GM12891 (cell line): ENCODE results near the gene ABLIM2.

Experiments used
- POLR2A ChIP-seq: IDR thresholded peaks from 2 replicates; pipeline ENCODE4 v1.6.1; 2011; ENCODE audit warnings: low read depth, low read length, control low read depth
- POU2F2 ChIP-seq: IDR thresholded peaks from 2 replicates; pipeline ENCODE4 v1.6.1; 2011; ENCODE audit warnings: low read depth, mild to moderate bottlenecking, control low read depth, low read length, moderate library complexity

DNA sequence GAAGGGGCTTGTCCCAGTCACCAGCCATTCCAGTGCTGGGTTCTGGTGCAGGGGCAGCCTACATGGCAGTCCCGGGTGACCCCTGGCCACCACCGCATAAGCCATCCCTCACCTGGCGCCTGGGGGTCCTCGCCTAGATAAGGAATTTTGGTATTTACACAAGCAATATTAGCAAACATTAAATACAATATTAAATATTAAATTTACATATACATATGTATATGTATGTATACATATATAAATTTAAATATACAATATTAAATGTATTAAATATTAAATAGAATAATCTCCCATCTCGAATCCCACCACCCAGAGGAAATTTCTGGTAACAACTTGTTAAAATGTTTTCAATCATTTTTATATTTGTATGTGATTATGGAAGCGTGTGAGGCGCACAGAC lies 114.4 kb downstream of the ABLIM2 start:
- TF ChIP-seq POLR2A (no peak), POU2F2 (no peak)
